ENCODE data around the gene VN1R5.

DNA sequence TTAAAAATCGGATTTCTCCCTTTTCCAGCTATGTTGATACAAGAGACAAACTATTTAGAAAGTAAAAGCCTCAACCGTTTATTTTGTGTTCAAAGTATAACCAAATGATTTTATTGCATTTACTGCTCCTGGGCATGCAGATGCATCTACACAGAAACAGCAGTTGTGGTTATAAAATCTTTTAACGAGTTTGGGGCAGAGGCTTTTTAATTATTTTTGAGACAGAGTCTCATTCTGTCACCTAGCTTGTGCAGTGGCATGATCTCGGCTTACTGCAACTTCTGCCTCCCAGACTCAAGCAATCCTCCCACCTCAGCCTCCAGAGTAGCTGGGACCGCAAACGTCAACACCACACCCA is 42.2 kb downstream of the VN1R5 start:
- TF ChIP-seq, protein P1, sequence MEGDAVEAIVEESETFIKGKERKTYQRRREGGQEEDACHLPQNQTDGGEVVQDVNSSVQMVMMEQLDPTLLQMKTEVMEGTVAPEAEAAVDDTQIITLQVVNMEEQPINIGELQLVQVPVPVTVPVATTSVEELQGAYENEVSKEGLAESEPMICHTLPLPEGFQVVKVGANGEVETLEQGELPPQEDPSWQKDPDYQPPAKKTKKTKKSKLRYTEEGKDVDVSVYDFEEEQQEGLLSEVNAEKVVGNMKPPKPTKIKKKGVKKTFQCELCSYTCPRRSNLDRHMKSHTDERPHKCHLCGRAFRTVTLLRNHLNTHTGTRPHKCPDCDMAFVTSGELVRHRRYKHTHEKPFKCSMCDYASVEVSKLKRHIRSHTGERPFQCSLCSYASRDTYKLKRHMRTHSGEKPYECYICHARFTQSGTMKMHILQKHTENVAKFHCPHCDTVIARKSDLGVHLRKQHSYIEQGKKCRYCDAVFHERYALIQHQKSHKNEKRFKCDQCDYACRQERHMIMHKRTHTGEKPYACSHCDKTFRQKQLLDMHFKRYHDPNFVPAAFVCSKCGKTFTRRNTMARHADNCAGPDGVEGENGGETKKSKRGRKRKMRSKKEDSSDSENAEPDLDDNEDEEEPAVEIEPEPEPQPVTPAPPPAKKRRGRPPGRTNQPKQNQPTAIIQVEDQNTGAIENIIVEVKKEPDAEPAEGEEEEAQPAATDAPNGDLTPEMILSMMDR (conservative IDR thresholded peaks at IDR 0.05; ENCODE audit: low read depth, low read length): no peak
- no peak for TF ChIP-seq MAFK (IDR thresholded peaks at IDR 0.05; ENCODE audit: low read depth, low read length)
- TF ChIP-seq RAD21 (IDR thresholded peaks at IDR 0.05; ENCODE audit: low read length): no peak
- no peak for TF ChIP-seq POLR2A (IDR thresholded peaks at IDR 0.05; ENCODE audit: low read depth, low read length)
- TF ChIP-seq, protein P2, sequence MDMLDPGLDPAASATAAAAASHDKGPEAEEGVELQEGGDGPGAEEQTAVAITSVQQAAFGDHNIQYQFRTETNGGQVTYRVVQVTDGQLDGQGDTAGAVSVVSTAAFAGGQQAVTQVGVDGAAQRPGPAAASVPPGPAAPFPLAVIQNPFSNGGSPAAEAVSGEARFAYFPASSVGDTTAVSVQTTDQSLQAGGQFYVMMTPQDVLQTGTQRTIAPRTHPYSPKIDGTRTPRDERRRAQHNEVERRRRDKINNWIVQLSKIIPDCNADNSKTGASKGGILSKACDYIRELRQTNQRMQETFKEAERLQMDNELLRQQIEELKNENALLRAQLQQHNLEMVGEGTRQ (IDR thresholded peaks at IDR 0.05; ENCODE audit: low read depth, low read length): no peak
- TF ChIP-seq, protein P3, sequence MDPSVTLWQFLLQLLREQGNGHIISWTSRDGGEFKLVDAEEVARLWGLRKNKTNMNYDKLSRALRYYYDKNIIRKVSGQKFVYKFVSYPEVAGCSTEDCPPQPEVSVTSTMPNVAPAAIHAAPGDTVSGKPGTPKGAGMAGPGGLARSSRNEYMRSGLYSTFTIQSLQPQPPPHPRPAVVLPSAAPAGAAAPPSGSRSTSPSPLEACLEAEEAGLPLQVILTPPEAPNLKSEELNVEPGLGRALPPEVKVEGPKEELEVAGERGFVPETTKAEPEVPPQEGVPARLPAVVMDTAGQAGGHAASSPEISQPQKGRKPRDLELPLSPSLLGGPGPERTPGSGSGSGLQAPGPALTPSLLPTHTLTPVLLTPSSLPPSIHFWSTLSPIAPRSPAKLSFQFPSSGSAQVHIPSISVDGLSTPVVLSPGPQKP (IDR thresholded peaks at IDR 0.05; ENCODE audit: borderline replicate concordance, low read depth, low read length): no peak
- no peak for TF ChIP-seq RCOR1 (IDR thresholded peaks at IDR 0.05; ENCODE audit: insufficient replicate concordance, low read length)
- TF ChIP-seq MAZ (IDR thresholded peaks at IDR 0.05; ENCODE audit: borderline replicate concordance, low read depth, low read length): no peak
- TF ChIP-seq FOS (IDR thresholded peaks at IDR 0.05; ENCODE audit: low read depth, low read length): no peak
- TF ChIP-seq CHD1 (IDR thresholded peaks at IDR 0.05; ENCODE audit: low read depth, low read length): no peak
